SK-N-SH (cell line): Measurements from ENCODE around the gene PABPN1L.

Source experiments
- CTCF ChIP-seq: fragments of 200-600 bp; sonication (generic); IDR thresholded peaks from 2 replicates; pipeline ENCODE4 v1.6.1; 2017; ENCODE audit warnings: antibody characterized with exemption, mild to moderate bottlenecking, moderate library complexity
- GABPA ChIP-seq: IDR thresholded peaks from 2 replicates; pipeline ENCODE4 v1.4.0; 2012; ENCODE audit warnings: low read depth, mild to moderate bottlenecking
- RAD21 ChIP-seq: IDR thresholded peaks from 2 replicates; pipeline ENCODE4 v1.6.1; 2012; ENCODE audit warnings: mild to moderate bottlenecking, low read length
- TAF1 ChIP-seq: IDR thresholded peaks from 2 replicates; pipeline ENCODE4 v1.6.1; 2012; ENCODE audit warnings: low read depth, mild to moderate bottlenecking, low read length, moderate library complexity, borderline replicate concordance
- TF ChIP-seq, protein P1 (sequence below): IDR thresholded peaks from 2 replicates; pipeline ENCODE4 v1.4.0; 2012; ENCODE audit warnings: low read depth

- TF ChIP-seq TAF1 (no peak), CTCF (no peak), RAD21 (no peak), GABPA (no peak)
- TF ChIP-seq, protein P1, sequence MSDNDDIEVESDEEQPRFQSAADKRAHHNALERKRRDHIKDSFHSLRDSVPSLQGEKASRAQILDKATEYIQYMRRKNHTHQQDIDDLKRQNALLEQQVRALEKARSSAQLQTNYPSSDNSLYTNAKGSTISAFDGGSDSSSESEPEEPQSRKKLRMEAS = no peak
These were observed 16.8 kb upstream of the PABPN1L start for GRCh38 chr16:88883117-88883895.
